Hepatocyte (in vitro differentiated cells): Measurements from ENCODE around the gene SSH3. TPM values are rescaled to one million over a fixed set of nuclear protein-coding genes. Genes with fewer than 3 reads are reported as not detected.

Experiments
- DNase-seq: peaks from one replicate; pipeline ENCODE4 v3.0.0-alpha.2; 2016; ENCODE audit warnings: low spot score
- H2AFZ ChIP-seq: fragments of 200-600 bp; sonication (generic); 2 replicates; pipeline ENCODE4 v1.6.0; 2016; ENCODE audit warnings: antibody characterized with exemption, mild to moderate bottlenecking
- H3K27ac ChIP-seq: fragments of 200-600 bp; sonication (generic); 2 replicates; pipeline ENCODE4 v1.5.1; 2016; ENCODE audit warnings: mild to moderate bottlenecking
- H3K27me3 ChIP-seq: fragments of 200-600 bp; sonication (generic); 2 replicates; pipeline ENCODE4 v1.6.1; 2016
- H3K36me3 ChIP-seq: fragments of 200-600 bp; sonication (generic); replicated peaks from 2 replicates; pipeline ENCODE4 v1.5.1; 2016; ENCODE audit warnings: low read depth; ENCODE audit not compliant: insufficient read depth
- H3K4me1 ChIP-seq: fragments of 200-600 bp; sonication (generic); 2 replicates; pipeline ENCODE4 v1.5.1; 2016; ENCODE audit warnings: mild to moderate bottlenecking, moderate library complexity; ENCODE audit not compliant: insufficient read depth
- H3K4me2 ChIP-seq: fragments of 200-600 bp; sonication (generic); 2 replicates; pipeline ENCODE4 v1.6.0; 2016
- H3K4me3 ChIP-seq: fragments of 200-600 bp; sonication (generic); 2 replicates; pipeline ENCODE4 v1.5.1; 2016; ENCODE audit warnings: mild to moderate bottlenecking
- H3K79me2 ChIP-seq: fragments of 200-600 bp; sonication (generic); 2 replicates; pipeline ENCODE4 v1.6.0; 2017; ENCODE audit warnings: mild to moderate bottlenecking
- H3K9me2 ChIP-seq: fragments of 200-600 bp; sonication (generic); replicated peaks from 2 replicates; pipeline ENCODE4 v1.6.0; 2017; ENCODE audit warnings: mild to moderate bottlenecking; ENCODE audit not compliant: insufficient read depth
- H3K9me3 ChIP-seq: fragments of 200-600 bp; sonication (generic); 2 replicates; pipeline ENCODE4 v1.5.1; 2016; ENCODE audit warnings: low read depth, mild to moderate bottlenecking
- H4K20me1 ChIP-seq: fragments of 200-600 bp; sonication (generic); 2 replicates; pipeline ENCODE4 v1.6.0; 2016; ENCODE audit warnings: mild to moderate bottlenecking; ENCODE audit not compliant: insufficient read depth, poor library complexity, severe bottlenecking
- CTCF ChIP-seq: fragments of 200-600 bp; sonication (generic); IDR thresholded peaks from 2 replicates; pipeline ENCODE4 v1.5.1; 2016; ENCODE audit warnings: antibody characterized with exemption, mild to moderate bottlenecking; ENCODE audit not compliant: poor library complexity
- EZH2 ChIP-seq: fragments of 200-600 bp; sonication (generic); IDR thresholded peaks from 2 replicates; pipeline ENCODE4 v1.6.1; 2016; ENCODE audit warnings: antibody characterized with exemption, mild to moderate bottlenecking, borderline replicate concordance
- EZH2phosphoT487 ChIP-seq: fragments of 200-600 bp; sonication (generic); IDR thresholded peaks from one replicate; pipeline ENCODE4 v1.6.1; 2018; ENCODE audit warnings: antibody characterized with exemption, mild to moderate bottlenecking, low read depth, moderate library complexity; ENCODE audit not compliant: unreplicated experiment, severe bottlenecking
- WGBS: methylation state at CpG from one replicate; pipeline ENCODE4 v1.1.6; 2016; ENCODE audit warnings: low lambda C conversion rate; ENCODE audit errors: missing lambda C conversion rate; 5-methylcytosine and 5-hydroxymethylcytosine counted together
- polyA plus RNA-seq: library from polyadenylated mRNA; unstranded; fragments of >200 nt; fragmentation: Nextera tagmentation; extraction: Ambion mirVana; gene quantifications from 2 replicates; pipeline ENCODE4 v1.2.1, GENCODE V29; 2016
- total RNA-seq: library from RNA; depleted of rRNA; stranded (reverse); fragments of >200 nt; gene quantifications from 2 replicates; pipeline ENCODE4 v1.2.3, GENCODE V29; 2014

SSH3 gene
- total and polyA plus RNA-seq, 2 experiments from 2014 or later, result 29.7 to 49.5 TPM

GRCh38 chr11:67298786-67299185, 4.5 kb upstream of the SSH3 start:
- peaks cover 7% of the 10 kb centered on the region for H3K36me3 ChIP-seq
- H3K4me2 ChIP-seq, result no peak overlapping the region
- no peak overlapping the region for H3K4me3 ChIP-seq
- no peaks in the 10 kb centered on the region for H4K20me1 ChIP-seq
- no peaks in the 10 kb centered on the region for H3K9me2 ChIP-seq
- H3K4me1 ChIP-seq, result peaks cover 13% of the 10 kb centered on the region
- H3K27ac ChIP-seq, result no peak overlapping the region
- WGBS, result 94% methylated on average over 7 of the region's 7 CpGs
- no peak for TF ChIP-seq EZH2phosphoT487
- no peak for TF ChIP-seq CTCF
- no peak for TF ChIP-seq EZH2
- no peak for DNase-seq
- H2AFZ ChIP-seq, result no peak overlapping the region
- no peaks in the 10 kb centered on the region for H3K27me3 ChIP-seq
- H3K79me2 ChIP-seq, result peaks cover 38% of the 10 kb centered on the region
- peaks cover 7% of the 10 kb centered on the region for H3K9me3 ChIP-seq

GRCh38 chr11:67299471-67300191, 3.7 kb upstream of the SSH3 start:
- Histone ChIP-seq H3K27me3 (no peaks in the 10 kb centered on the region), H3K9me3 (peaks cover 7% of the 10 kb centered on the region), H3K9me2 (no peaks in the 10 kb centered on the region), H3K4me1 (peaks cover 19% of the 10 kb centered on the region), H3K79me2 (peaks cover 38% of the 10 kb centered on the region), H4K20me1 (no peaks in the 10 kb centered on the region), H3K27ac (no peak overlapping the region), H3K4me2 (no peak overlapping the region), H3K4me3 (no peak overlapping the region), H2AFZ (no peak overlapping the region), H3K36me3 (peaks cover 7% of the 10 kb centered on the region)
- TF ChIP-seq EZH2 (no peak), EZH2phosphoT487 (no peak)
- 98% methylated on average over 23 of the region's 29 CpGs for WGBS
- no peak for DNase-seq

- no peak for DNase-seq
- H3K4me1 ChIP-seq, result peaks cover 23% of the 10 kb centered on the region
- no peak overlapping the region for H3K27ac ChIP-seq
- TF ChIP-seq EZH2 (no peak), EZH2phosphoT487 (no peak), CTCF (no peak)
- H3K27me3 ChIP-seq, result no peaks in the 10 kb centered on the region
- H3K4me3 ChIP-seq, result no peak overlapping the region
- H2AFZ ChIP-seq, result no peak overlapping the region
- no peaks in the 10 kb centered on the region for H4K20me1 ChIP-seq
- WGBS, result 95% methylated on average over 13 of the region's 13 CpGs
- H3K36me3 ChIP-seq, result peaks cover 7% of the 10 kb centered on the region
- peaks cover 35% of the 10 kb centered on the region for H3K79me2 ChIP-seq
- H3K9me2 ChIP-seq, result no peaks in the 10 kb centered on the region
- H3K4me2 ChIP-seq, result no peak overlapping the region
- H3K9me3 ChIP-seq, result peaks cover 6% of the 10 kb centered on the region
These were observed 3.0 kb upstream of the SSH3 start for GRCh38 chr11:67300256-67300755.

- H3K27ac ChIP-seq, result no peak overlapping the region
- no peak for DNase-seq
- TF ChIP-seq EZH2phosphoT487 (no peak), CTCF (no peak)
These were observed 2.5 kb upstream of the SSH3 start for GRCh38 chr11:67300756-67301312.

More at GRCh38 chr11:67300756-67301312, 2.5 kb upstream of the SSH3 start:
- Histone ChIP-seq H3K4me2 (no peak overlapping the region), H3K9me2 (no peaks in the 10 kb centered on the region), H3K79me2 (peaks cover 30% of the 10 kb centered on the region), H4K20me1 (no peaks in the 10 kb centered on the region), H3K4me1 (peaks cover 23% of the 10 kb centered on the region), H3K9me3 (peaks cover 1% of the 10 kb centered on the region), H3K36me3 (peaks cover 6% of the 10 kb centered on the region), H3K4me3 (no peak overlapping the region), H2AFZ (no peak overlapping the region), H3K27me3 (no peaks in the 10 kb centered on the region)
- WGBS, result 97% methylated on average over 22 of the region's 22 CpGs
